ENCODE measurements around the gene DENND2C. TPM values are rescaled to one million over a fixed set of nuclear protein-coding genes. Genes with fewer than 3 reads are reported as not detected.

DENND2C gene
- total RNA-seq, 2 donors from 2014 or later, result 2.9 to 10.6 TPM

- H3K36me3 ChIP-seq, result no peaks in the 10 kb centered on the region
- WGBS, result 87% methylated on average over 9 of the region's 9 CpGs
- H3K27me3 ChIP-seq (replicated peaks; ENCODE audit: insufficient read depth), result no peaks in the 10 kb centered on the region
- intact Hi-C loops (cut with DNase I), result no loop called here
- H3K9me3 ChIP-seq, result no peaks in the 10 kb centered on the region
- no peak overlapping the region for H3K4me3 ChIP-seq
- no peaks in the 10 kb centered on the region for H3K4me1 ChIP-seq (replicated peaks)
- no peak for TF ChIP-seq POLR2AphosphoS5 (IDR thresholded peaks at IDR 0.05)
- TF ChIP-seq POLR2A (IDR thresholded peaks at IDR 0.05), result no peak
- TF ChIP-seq CTCF (IDR thresholded peaks at IDR 0.05), result no peak
- DNase-seq (ENCODE audit: low spot score), result no peak
- no peak overlapping the region for H3K27ac ChIP-seq
These were observed 24.9 kb upstream of the DENND2C start for GRCh38 chr1:114694540-114695310.

GRCh38 chr1:114692947-114693346, 23.1 kb upstream of the DENND2C start:
- Histone ChIP-seq H3K27ac (no peak overlapping the region), H3K4me3 (no peak overlapping the region), H3K36me3 (no peaks in the 10 kb centered on the region), H3K4me1 (replicated peaks) (no peaks in the 10 kb centered on the region), H3K9me3 (no peaks in the 10 kb centered on the region), H3K27me3 (replicated peaks; ENCODE audit: insufficient read depth) (no peaks in the 10 kb centered on the region)
- intact Hi-C loops (cut with DNase I), result no loop called here
- DNase-seq (ENCODE audit: low spot score), result no peak
- TF ChIP-seq POLR2A (IDR thresholded peaks at IDR 0.05) (no peak), CTCF (IDR thresholded peaks at IDR 0.05) (no peak), POLR2AphosphoS5 (IDR thresholded peaks at IDR 0.05) (no peak)
- 86% methylated on average over 3 of the region's 3 CpGs for WGBS

GRCh38 chr1:114691061-114691460, 21.2 kb upstream of the DENND2C start:
- WGBS, result 75% methylated on average over 2 of the region's 2 CpGs
- no peak for DNase-seq (ENCODE audit: low spot score)

GRCh38 chr1:114690148-114690547, 20.3 kb upstream of the DENND2C start:
- intact Hi-C loops (cut with DNase I), result no loop called here

More at GRCh38 chr1:114691061-114691460, 21.2 kb upstream of the DENND2C start:
- no peak for TF ChIP-seq POLR2AphosphoS5 (IDR thresholded peaks at IDR 0.05)
- no peak for TF ChIP-seq CTCF (IDR thresholded peaks at IDR 0.05)
- TF ChIP-seq POLR2A (IDR thresholded peaks at IDR 0.05), result no peak
- Histone ChIP-seq H3K4me1 (replicated peaks) (no peaks in the 10 kb centered on the region), H3K9me3 (no peaks in the 10 kb centered on the region), H3K4me3 (no peak overlapping the region), H3K27me3 (replicated peaks; ENCODE audit: insufficient read depth) (no peaks in the 10 kb centered on the region), H3K27ac (no peak overlapping the region), H3K36me3 (no peaks in the 10 kb centered on the region)
- intact Hi-C loops (cut with DNase I), result no loop called here

More at GRCh38 chr1:114690148-114690547, 20.3 kb upstream of the DENND2C start:
- no peak overlapping the region for H3K27ac ChIP-seq
- H3K9me3 ChIP-seq, result no peaks in the 10 kb centered on the region
- H3K27me3 ChIP-seq (replicated peaks; ENCODE audit: insufficient read depth), result no peaks in the 10 kb centered on the region
- 87% methylated on average over 1 of the region's 1 CpG for WGBS
- no peak for DNase-seq (ENCODE audit: low spot score)
- H3K4me3 ChIP-seq, result no peak overlapping the region
- TF ChIP-seq POLR2A (IDR thresholded peaks at IDR 0.05), result no peak
- no peak for TF ChIP-seq CTCF (IDR thresholded peaks at IDR 0.05)
- no peak for TF ChIP-seq POLR2AphosphoS5 (IDR thresholded peaks at IDR 0.05)
- no peaks in the 10 kb centered on the region for H3K36me3 ChIP-seq
- no peaks in the 10 kb centered on the region for H3K4me1 ChIP-seq (replicated peaks)

All from prostate gland (tissue), 2 donors.